Heart left ventricle (tissue), 13 donors: ENCODE measurements around the gene CTTNBP2NL.

ENCODE experiments used
- CTCF ChIP-seq, 12 donors: fragments of 200-600 bp; sonication (generic) in 4 of 12; IDR thresholded peaks; one replicate each; pipeline versions ENCODE4 v1.5.0 to v1.8.0; 2018 to 2022; ENCODE audit warnings: antibody characterized with exemption in 12 of 12, mild to moderate bottlenecking in 5 of 12
- POLR2A ChIP-seq, 2 donors: fragments of 450-650 bp; IDR thresholded peaks; one replicate each; pipeline ENCODE4 v1.6.1; 2017; ENCODE audit warnings: antibody characterized with exemption in 2 of 2, mild to moderate bottlenecking in 2 of 2, moderate library complexity in 2 of 2
- donor health status: ischemic (EF 13 %, LVEDD 7.1; RV severe dilation, severe dysfunction).
- donor health status: DM: no; HTN: yes; CAD: no.
- donor health status: DM: no; HTN: no; CAD: no.
- donor health status: ischemic (EF 25% LVEDD 6.9; RV normal size, moderate dysfunction).
- donor health status: ischemic (EF 25% LVEDD 5.7; RV mildly dilated, moderate dysfunction).
- donor health status: ischemic (EF 35%, LVEDD 5.7; RV mildly dilated, moderate dysfunction).
- donor health status: nonischemic (EF 11% LVEDD 7.7; RV severe dilation, severe dysfunction).
- donor health status: DM: yes; HTN: yes; CAD: no.
- donor health status: PGD.
- donor health status: ischemic (EF 29% LVEDD 5.4; RV normal size, mild dysfunction).
- donor health status: nonischemic (EF 23%, LVEDD 6.1; RV moderate dilation, normal function).

DNA sequence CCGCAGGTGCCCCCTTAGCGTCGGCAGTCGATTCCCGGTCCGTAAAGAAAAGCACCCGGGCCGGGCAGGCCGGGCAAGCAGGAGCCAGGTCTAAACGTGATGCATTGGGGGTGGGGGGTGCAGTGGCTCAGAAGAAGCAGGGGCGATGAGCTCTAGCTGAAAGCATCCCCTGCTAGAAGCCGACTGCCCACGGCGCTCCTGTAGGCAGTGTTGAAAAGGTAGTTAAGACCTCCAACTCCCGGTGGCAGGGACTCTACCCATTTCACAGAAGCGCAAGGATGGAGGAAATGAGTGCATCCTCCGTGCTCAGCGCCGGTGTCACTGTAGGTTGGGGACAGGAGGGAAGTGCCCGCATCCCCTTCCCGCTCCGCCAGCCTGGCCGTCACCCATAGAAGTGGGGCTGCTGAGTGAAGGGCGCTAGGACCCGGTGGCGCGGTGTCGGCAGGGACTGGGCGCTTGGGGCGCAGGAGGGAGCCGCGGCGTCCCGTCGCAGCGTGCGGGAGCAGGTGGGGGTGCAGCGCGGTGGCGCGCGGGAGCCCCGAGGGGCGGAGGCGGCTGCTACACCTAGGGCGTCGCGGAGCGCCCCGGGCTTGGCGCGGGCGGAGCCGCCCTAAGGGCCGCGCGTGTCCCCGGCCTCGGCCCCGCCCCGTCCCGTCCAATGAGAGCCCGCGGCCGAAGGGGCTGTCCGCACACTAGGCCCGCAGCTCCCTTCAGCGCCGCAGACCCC is 112.4 kb downstream of the CTTNBP2NL start, which contains the start of gene WNT2B:
- TF ChIP-seq CTCF (IDR thresholded peaks at IDR 0.05): no peak
- TF ChIP-seq POLR2A (IDR thresholded peaks at IDR 0.05): no peak
